Progenitor cell of endocrine pancreas (in vitro differentiated cells): ENCODE measurements around the gene NAPSA. TPM values are rescaled to one million over a fixed set of nuclear protein-coding genes. Genes with fewer than 3 reads are reported as not detected.
A peak's percentile ranks its signal among the peaks of the same experiment; 100 is the strongest.
"Not testable (repeated sequence)": the region's sequence is repeated elsewhere in the genome, so short reads cannot be mapped to it uniquely, and the experiment has no call there.

Source experiments
- DNase-seq: peaks from one replicate; pipeline ENCODE4 v3.0.0; 2021; ENCODE audit warnings: low spot score; ENCODE audit not compliant: unreplicated experiment
- H3K27ac Mint-ChIP-seq: 2 replicates; pipeline ENCODE4 v1.8.0; 2021; ENCODE audit warnings: mild to moderate bottlenecking, moderate library complexity, mixed read lengths
- H3K27me3 Mint-ChIP-seq: 2 replicates; pipeline ENCODE4 v1.8.0; 2021; ENCODE audit warnings: mixed read lengths
- H3K36me3 Mint-ChIP-seq: 2 replicates; pipeline ENCODE4 v1.8.0; 2022; ENCODE audit warnings: mixed read lengths; ENCODE audit not compliant: insufficient read depth
- H3K4me1 Mint-ChIP-seq: 2 replicates; pipeline ENCODE4 v1.8.0; 2021; ENCODE audit warnings: low read depth, mixed read lengths
- H3K4me3 Mint-ChIP-seq: 2 replicates; pipeline ENCODE4 v1.8.0; 2021; ENCODE audit warnings: low read depth, mild to moderate bottlenecking, moderate library complexity, mixed read lengths
- H3K9me3 Mint-ChIP-seq: 2 replicates; pipeline ENCODE4 v1.8.0; 2021; ENCODE audit warnings: low read depth, mixed read lengths
- CTCF ChIP-seq: fragments of 200-600 bp; sonication (generic); IDR thresholded peaks from one replicate; pipeline ENCODE4 v1.5.0; 2021; ENCODE audit warnings: antibody characterized with exemption, mild to moderate bottlenecking; ENCODE audit not compliant: unreplicated experiment
- total RNA-seq: library from RNA; stranded (reverse); gene quantifications from 2 replicates; pipeline ENCODE4 v1.2.1, GENCODE V29; 2021

NAPSA gene
- total RNA-seq, 1 donor from 2014 or later, result 2.7 TPM

GRCh38 chr19:50399368-50399745 is 33.9 kb upstream of the NAPSA start:
- H3K36me3 Mint-ChIP-seq, result peaks cover 10% of the 10 kb centered on the region
- H3K4me1 Mint-ChIP-seq, result no peaks in the 10 kb centered on the region
- H3K9me3 Mint-ChIP-seq, result no peaks in the 10 kb centered on the region
- no peak for TF ChIP-seq CTCF
- peak overlapping the region; percentile 9 for H3K27ac Mint-ChIP-seq
- DNase-seq, result no peak
- H3K4me3 Mint-ChIP-seq, result no peak overlapping the region
- H3K27me3 Mint-ChIP-seq, result no peaks in the 10 kb centered on the region

- H3K36me3 Mint-ChIP-seq, result peaks cover 13% of the 10 kb centered on the region
- H3K4me3 Mint-ChIP-seq, result no peak overlapping the region
- no peak for TF ChIP-seq CTCF
- peak overlapping the region; percentile 9 for H3K27ac Mint-ChIP-seq
- H3K27me3 Mint-ChIP-seq, result no peaks in the 10 kb centered on the region
- no peaks in the 10 kb centered on the region for H3K4me1 Mint-ChIP-seq
- DNase-seq, result no peak
- H3K9me3 Mint-ChIP-seq, result no peaks in the 10 kb centered on the region
These were observed 33.4 kb upstream of the NAPSA start for GRCh38 chr19:50398675-50399367.

- Mint-ChIP-seq H3K9me3 (no peaks in the 10 kb centered on the region), H3K36me3 (peaks cover 29% of the 10 kb centered on the region), H3K27ac (no peak overlapping the region), H3K27me3 (no peaks in the 10 kb centered on the region), H3K4me1 (no peaks in the 10 kb centered on the region), H3K4me3 (no peak overlapping the region)
- TF ChIP-seq CTCF, result no peak
- no peak for DNase-seq
These were observed 28.6 kb upstream of the NAPSA start for GRCh38 chr19:50394017-50394416.

- no peak for TF ChIP-seq CTCF
- H3K4me3 Mint-ChIP-seq, result no peak overlapping the region
- H3K4me1 Mint-ChIP-seq, result no peaks in the 10 kb centered on the region
- no peaks in the 10 kb centered on the region for H3K27me3 Mint-ChIP-seq
- no peak for DNase-seq
- H3K9me3 Mint-ChIP-seq, result no peaks in the 10 kb centered on the region
- H3K27ac Mint-ChIP-seq, result no peak overlapping the region
- H3K36me3 Mint-ChIP-seq, result peaks cover 29% of the 10 kb centered on the region
These were observed 28.1 kb upstream of the NAPSA start for GRCh38 chr19:50393589-50393988.

GRCh38 chr19:50392759-50393158 is 27.3 kb upstream of the NAPSA start:
- Mint-ChIP-seq H3K9me3 (no peaks in the 10 kb centered on the region), H3K4me1 (no peaks in the 10 kb centered on the region), H3K4me3 (no peak overlapping the region), H3K27me3 (no peaks in the 10 kb centered on the region), H3K27ac (no peak overlapping the region), H3K36me3 (peaks cover 29% of the 10 kb centered on the region)
- no peak for DNase-seq
- no peak for TF ChIP-seq CTCF

- H3K4me3 Mint-ChIP-seq, H3K4me1 Mint-ChIP-seq, H3K27me3 Mint-ChIP-seq, H3K9me3 Mint-ChIP-seq, DNase-seq: not testable (repeated sequence)
- Mint-ChIP-seq H3K36me3 (peaks cover 31% of the 10 kb centered on the region), H3K27ac (peak overlapping the region; percentile 69)
These were observed 25.5 kb upstream of the NAPSA start for GRCh38 chr19:50390952-50391351.

GRCh38 chr19:50390295-50390694 is 24.9 kb upstream of the NAPSA start:
- H3K4me1 Mint-ChIP-seq, H3K27me3 Mint-ChIP-seq: not testable (repeated sequence)
- peaks cover 29% of the 10 kb centered on the region for H3K36me3 Mint-ChIP-seq

More at GRCh38 chr19:50390295-50390694, 24.9 kb upstream of the NAPSA start:
- not testable (repeated sequence) for H3K27ac Mint-ChIP-seq, H3K9me3 Mint-ChIP-seq, DNase-seq, H3K4me3 Mint-ChIP-seq
